GM19455 (cell line): ENCODE data around the gene FAR2.
"Not testable (repeated sequence)": the region's sequence is repeated elsewhere in the genome, so short reads cannot be mapped to it uniquely, and the experiment has no call there.

Source experiments
- ATAC-seq: cut with Tn5 transposase; IDR thresholded peaks from one replicate; pipeline ENCODE4 v1.9.1; 2021; ENCODE audit not compliant: unreplicated experiment

Gene FAR2

GRCh38 chr12:29273178-29273843 lies 124.2 kb downstream of the FAR2 start:
- no peak for ATAC-seq

GRCh38 chr12:29275834-29276233 lies 126.8 kb downstream of the FAR2 start:
- no peak for ATAC-seq

- ATAC-seq: no peak
Measured at GRCh38 chr12:29277231-29277630, 128.2 kb downstream of the FAR2 start.

GRCh38 chr12:29278673-29279420 lies 129.8 kb downstream of the FAR2 start:
- no peak for ATAC-seq

GRCh38 chr12:29281371-29282005 lies 132.4 kb downstream of the FAR2 start:
- ATAC-seq: no peak

GRCh38 chr12:29282031-29282816 lies 133.1 kb downstream of the FAR2 start:
- no peak for ATAC-seq

GRCh38 chr12:29283969-29284700 lies 135.1 kb downstream of the FAR2 start:
- no peak for ATAC-seq

- no peak for ATAC-seq
Measured at GRCh38 chr12:29286081-29286790, 137.2 kb downstream of the FAR2 start.

GRCh38 chr12:29287622-29288021 lies 138.5 kb downstream of the FAR2 start:
- ATAC-seq: no peak

GRCh38 chr12:29288031-29288430 lies 139.0 kb downstream of the FAR2 start:
- no peak for ATAC-seq

GRCh38 chr12:29290475-29290874 lies 141.4 kb downstream of the FAR2 start:
- not testable (repeated sequence) for ATAC-seq

GRCh38 chr12:29291226-29291625 lies 142.1 kb downstream of the FAR2 start:
- ATAC-seq: no peak

- ATAC-seq: no peak
Measured at GRCh38 chr12:29299633-29300032, 150.6 kb downstream of the FAR2 start.

- no peak for ATAC-seq
Measured at GRCh38 chr12:29301114-29301513, 152.0 kb downstream of the FAR2 start.

- no peak for ATAC-seq
Measured at GRCh38 chr12:29304388-29304787, 155.3 kb downstream of the FAR2 start.

GRCh38 chr12:29306266-29306665 lies 157.2 kb downstream of the FAR2 start:
- no peak for ATAC-seq

GRCh38 chr12:29306682-29307081 lies 157.6 kb downstream of the FAR2 start:
- no peak for ATAC-seq

GRCh38 chr12:29309320-29309902 lies 160.3 kb downstream of the FAR2 start:
- no peak for ATAC-seq

GRCh38 chr12:29310899-29311298 lies 161.8 kb downstream of the FAR2 start:
- no peak for ATAC-seq

GRCh38 chr12:29314416-29314815 lies 165.3 kb downstream of the FAR2 start:
- no peak for ATAC-seq
